ENCODE results near the gene TH. TPM values are rescaled to one million over a fixed set of nuclear protein-coding genes. Genes with fewer than 3 reads are reported as not detected.

Gene TH
- total RNA-seq, 6 donors from 2014 or later = not detected

DNA sequence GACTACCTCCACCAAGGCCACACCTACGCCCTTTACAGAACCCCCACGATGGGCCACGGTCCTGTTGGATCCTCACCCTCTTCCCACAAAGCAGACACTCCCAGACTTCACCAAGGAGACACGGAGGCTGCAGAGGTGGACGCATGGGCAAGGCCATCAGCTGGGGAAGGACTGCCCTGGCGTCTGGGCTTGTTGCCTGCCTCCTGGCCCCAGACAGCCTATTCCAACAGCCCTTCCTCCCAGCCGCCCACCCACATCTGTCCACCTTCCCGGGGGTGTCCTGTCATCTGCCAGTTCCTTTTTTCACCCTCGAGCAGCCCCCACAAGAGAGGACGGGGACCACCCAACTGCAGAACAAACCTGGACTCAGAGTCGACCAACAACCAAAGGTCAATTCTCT lies 28.9 kb upstream of the TH start:
- ATAC-seq (ENCODE audit: low FRiP score in 2 of 2) (no peak), DNase-seq (no peak)
- no peaks in the 10 kb centered on the region for H3K36me3 ChIP-seq
- TF ChIP-seq CTCF (IDR thresholded peaks at IDR 0.05) = no peak
- no peak for TF ChIP-seq POLR2AphosphoS5 (IDR thresholded peaks at IDR 0.05)
- no peak for TF ChIP-seq EP300 (IDR thresholded peaks at IDR 0.05)
- no peak for TF ChIP-seq POLR2A (IDR thresholded peaks at IDR 0.05)
- no peaks in the 10 kb centered on the region for H3K27me3 ChIP-seq
- no peaks in the 10 kb centered on the region for H3K9me3 ChIP-seq
- no peak overlapping the region for H3K4me3 ChIP-seq
- no peak overlapping the region for H3K27ac ChIP-seq
- 90 to 91% methylated on average over 11 of the region's 11 CpGs for WGBS, 2 donors
- H3K4me1 ChIP-seq = peaks cover 0 to 14% (median 0%) of the 10 kb centered on the region in 4 donors

- Histone ChIP-seq H3K27me3 (no peaks in the 10 kb centered on the region), H3K4me3 (no peak overlapping the region), H3K27ac (no peak overlapping the region), H3K9me3 (no peaks in the 10 kb centered on the region), H3K4me1 (peaks cover 0 to 18% (median 2%) of the 10 kb centered on the region in 4 donors), H3K36me3 (no peaks in the 10 kb centered on the region)
- DNase-seq (peak in 1 of 2 donors; percentile 73), ATAC-seq (ENCODE audit: low FRiP score in 2 of 2) (no peak)
- WGBS, 2 donors = 90 to 94% methylated on average over 11 to 21 of the region's 22 CpGs
- TF ChIP-seq POLR2AphosphoS5 (IDR thresholded peaks at IDR 0.05) (no peak), EP300 (IDR thresholded peaks at IDR 0.05) (no peak), CTCF (IDR thresholded peaks at IDR 0.05) (no peak), POLR2A (IDR thresholded peaks at IDR 0.05) (no peak)
These were observed 28.1 kb upstream of the TH start for GRCh38 chr11:2199466-2200341.

GRCh38 chr11:2198621-2199365 lies 27.2 kb upstream of the TH start:
- peak in 1 of 2 donors; percentile 68 for DNase-seq
- H3K36me3 ChIP-seq = no peaks in the 10 kb centered on the region
- no peak overlapping the region for H3K4me3 ChIP-seq
- H3K9me3 ChIP-seq = no peaks in the 10 kb centered on the region
- 74 to 90% methylated on average over 14 to 21 of the region's 21 CpGs for WGBS, 2 donors
- H3K4me1 ChIP-seq = peaks cover 0 to 18% (median 2%) of the 10 kb centered on the region in 4 donors
- H3K27ac ChIP-seq = no peak overlapping the region
- no peak for ATAC-seq (ENCODE audit: low FRiP score in 2 of 2)
- no peaks in the 10 kb centered on the region for H3K27me3 ChIP-seq
- no peak for TF ChIP-seq POLR2AphosphoS5 (IDR thresholded peaks at IDR 0.05)
- TF ChIP-seq EP300 (IDR thresholded peaks at IDR 0.05) = no peak
- TF ChIP-seq CTCF (IDR thresholded peaks at IDR 0.05) = no peak
- TF ChIP-seq POLR2A (IDR thresholded peaks at IDR 0.05) = no peak

GRCh38 chr11:2197771-2198520 lies 26.3 kb upstream of the TH start:
- TF ChIP-seq EP300 (IDR thresholded peaks at IDR 0.05) (no peak), POLR2AphosphoS5 (IDR thresholded peaks at IDR 0.05) (no peak), CTCF (IDR thresholded peaks at IDR 0.05) (no peak), POLR2A (IDR thresholded peaks at IDR 0.05) (no peak)
- DNase-seq (peak in 1 of 2 donors; percentile 65), ATAC-seq (ENCODE audit: low FRiP score in 2 of 2) (no peak)
- Histone ChIP-seq H3K9me3 (no peaks in the 10 kb centered on the region), H3K4me1 (peaks cover 0 to 18% (median 2%) of the 10 kb centered on the region in 4 donors), H3K27ac (no peak overlapping the region), H3K27me3 (no peaks in the 10 kb centered on the region), H3K36me3 (no peaks in the 10 kb centered on the region), H3K4me3 (no peak overlapping the region)
- WGBS, 2 donors = 86 to 87% methylated on average over 19 to 21 of the region's 28 CpGs

Measured in upper lobe of left lung (tissue), 6 donors.